Measurements from ENCODE around the gene ADCY2.

The ADCY2 gene

GRCh38 chr5:7488734-7489133 lies 92.8 kb downstream of the ADCY2 start:
- CTCF ChIA-PET = no interaction called here
- TF ChIP-seq ZBTB17 (tag by site-specific recombination; IDR thresholded peaks at IDR 0.05) = no peak
- no peak for TF ChIP-seq ZNF785 (tag by site-specific recombination; IDR thresholded peaks at IDR 0.05)
- no peak for TF ChIP-seq ZNF335 (tag by site-specific recombination; conservative IDR thresholded peaks at IDR 0.05)
- TF ChIP-seq MEIS1 (CRISPR knock-in tag; IDR thresholded peaks at IDR 0.05; ENCODE audit: borderline replicate concordance) = no peak
- Histone ChIP-seq H3K4me3 (ENCODE audit: low read depth, low read length) (no peak overlapping the region), H3K4me1 (ENCODE audit: control insufficient read depth, insufficient read depth, low read length) (no peaks in the 10 kb centered on the region), H3K36me3 (ENCODE audit: control insufficient read depth in 2 of 2, insufficient read depth in 1 of 2, low read length in 2 of 2) (no peaks in the 10 kb centered on the region), H3K9me3 (ENCODE audit: control insufficient read depth, insufficient read depth, low read depth, low read length) (no peaks in the 10 kb centered on the region), H3K27ac (ENCODE audit: extremely low read depth, low read depth, low read length) (no peak overlapping the region)
- POLR2A ChIA-PET = no interaction called here

GRCh38 chr5:7492371-7492770 lies 96.4 kb downstream of the ADCY2 start:
- no peak overlapping the region for H3K27ac ChIP-seq (ENCODE audit: extremely low read depth, low read depth, low read length)
- no peaks in the 10 kb centered on the region for H3K9me3 ChIP-seq (ENCODE audit: control insufficient read depth, insufficient read depth, low read depth, low read length)
- H3K4me3 ChIP-seq (ENCODE audit: low read depth, low read length) = no peak overlapping the region
- ChIA-PET CTCF (interaction anchor here (0.6 kb wide), 1 partner anchor 253 kb away, joined by 4 read pairs; no protein-coding TSS in a partner anchor), POLR2A (no interaction called here)
- no peaks in the 10 kb centered on the region for H3K36me3 ChIP-seq (ENCODE audit: control insufficient read depth in 2 of 2, insufficient read depth in 1 of 2, low read length in 2 of 2)
- TF ChIP-seq ZNF76 (tag by site-specific recombination; IDR thresholded peaks at IDR 0.05; ENCODE audit: borderline replicate concordance, low read depth) (no peak), ZNF404 (tag by site-specific recombination; IDR thresholded peaks at IDR 0.05) (no peak), ZNF600 (tag by site-specific recombination; IDR thresholded peaks at IDR 0.05) (no peak), GFI1B (tag by site-specific recombination; IDR thresholded peaks at IDR 0.05) (no peak), GLI4 (tag by site-specific recombination; IDR thresholded peaks at IDR 0.05) (no peak), RBAK (tag by site-specific recombination; IDR thresholded peaks at IDR 0.05) (no peak), ZNF138 (tag by site-specific recombination; IDR thresholded peaks at IDR 0.05; ENCODE audit: borderline replicate concordance) (no peak), ZNF596 (tag by site-specific recombination; IDR thresholded peaks at IDR 0.05) (no peak), ZNF366 (tag by site-specific recombination; conservative IDR thresholded peaks at IDR 0.05) (no peak)
- TF ChIP-seq, protein P1, sequence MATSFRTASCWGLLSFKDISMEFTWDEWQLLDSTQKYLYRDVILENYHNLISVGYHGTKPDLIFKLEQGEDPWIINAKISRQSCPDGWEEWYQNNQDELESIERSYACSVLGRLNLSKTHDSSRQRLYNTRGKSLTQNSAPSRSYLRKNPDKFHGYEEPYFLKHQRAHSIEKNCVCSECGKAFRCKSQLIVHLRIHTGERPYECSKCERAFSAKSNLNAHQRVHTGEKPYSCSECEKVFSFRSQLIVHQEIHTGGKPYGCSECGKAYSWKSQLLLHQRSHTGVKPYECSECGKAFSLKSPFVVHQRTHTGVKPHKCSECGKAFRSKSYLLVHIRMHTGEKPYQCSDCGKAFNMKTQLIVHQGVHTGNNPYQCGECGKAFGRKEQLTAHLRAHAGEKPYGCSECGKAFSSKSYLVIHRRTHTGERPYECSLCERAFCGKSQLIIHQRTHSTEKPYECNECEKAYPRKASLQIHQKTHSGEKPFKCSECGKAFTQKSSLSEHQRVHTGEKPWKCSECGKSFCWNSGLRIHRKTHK (tag by site-specific recombination; IDR thresholded peaks at IDR 0.05) = no peak
- no peaks in the 10 kb centered on the region for H3K4me1 ChIP-seq (ENCODE audit: control insufficient read depth, insufficient read depth, low read length)

GRCh38 chr5:7493081-7493480 lies 97.1 kb downstream of the ADCY2 start:
- H3K4me1 ChIP-seq (ENCODE audit: control insufficient read depth, insufficient read depth, low read length) = no peaks in the 10 kb centered on the region
- H3K9me3 ChIP-seq (ENCODE audit: control insufficient read depth, insufficient read depth, low read depth, low read length) = no peaks in the 10 kb centered on the region
- ChIA-PET CTCF (no interaction called here), POLR2A (interaction anchor here (1.0 kb wide), 1 partner anchor 128 kb away, joined by 3 read pairs; no protein-coding TSS in a partner anchor)
- H3K36me3 ChIP-seq (ENCODE audit: control insufficient read depth in 2 of 2, insufficient read depth in 1 of 2, low read length in 2 of 2) = no peaks in the 10 kb centered on the region
- H3K4me3 ChIP-seq (ENCODE audit: low read depth, low read length) = no peak overlapping the region
- TF ChIP-seq ZBTB44 (tag by site-specific recombination; IDR thresholded peaks at IDR 0.05) (no peak), REPIN1 (tag by site-specific recombination; IDR thresholded peaks at IDR 0.05; ENCODE audit: low read depth) (no peak), HOXA7 (CRISPR knock-in tag; IDR thresholded peaks at IDR 0.05; ENCODE audit: borderline replicate concordance) (no peak), SP3 (tag by site-specific recombination; IDR thresholded peaks at IDR 0.05) (no peak), ZSCAN16 (tag by site-specific recombination; IDR thresholded peaks at IDR 0.05) (no peak), ZNF214 (tag by site-specific recombination; IDR thresholded peaks at IDR 0.05; ENCODE audit: borderline replicate concordance) (no peak), ZNF555 (tag by site-specific recombination; conservative IDR thresholded peaks at IDR 0.05) (no peak), ZNF837 (tag by site-specific recombination; IDR thresholded peaks at IDR 0.05) (no peak), ZNF416 (tag by site-specific recombination; IDR thresholded peaks at IDR 0.05) (no peak), MEIS1 (CRISPR knock-in tag; IDR thresholded peaks at IDR 0.05; ENCODE audit: borderline replicate concordance) (no peak), OSR2 (tag by site-specific recombination; IDR thresholded peaks at IDR 0.05) (no peak), ZNF76 (tag by site-specific recombination; IDR thresholded peaks at IDR 0.05; ENCODE audit: borderline replicate concordance, low read depth) (no peak), ZNF692 (tag by site-specific recombination; IDR thresholded peaks at IDR 0.05) (no peak), ZBTB11 (tag by site-specific recombination; conservative IDR thresholded peaks at IDR 0.05; ENCODE audit: low read depth) (no peak)
- no peak overlapping the region for H3K27ac ChIP-seq (ENCODE audit: extremely low read depth, low read depth, low read length)

Data from HEK293 (cell line).